ENCODE data around the gene GATM. TPM values are rescaled to one million over a fixed set of nuclear protein-coding genes. Genes with fewer than 3 reads are reported as not detected.
A peak's percentile ranks its signal among the peaks of the same experiment; 100 is the strongest.

The GATM gene
- total RNA-seq (10 to 100 TPM; 27.8 to 31.9 TPM), polyA plus RNA-seq (10 to 100 TPM in 1 of 2 donors, 1 to 10 TPM in 1; 6.9 to 74.6 TPM)
- long read RNA-seq, donor 1, transcript GATM-201 (9 exons, 2,597 nt): major isoform, 20 of 24 reads
- long read RNA-seq, donor 1, partial matches to known transcripts: 1 of 24 reads
- long read RNA-seq, donor 1, other reads (novel, unspliced or antisense): 1 of 24 reads
- long read RNA-seq, donor 2, transcript GATM-201 (9 exons, 2,597 nt): major isoform, 6 of 7 reads
- long read RNA-seq, donor 2, partial matches to known transcripts: 0 of 7 reads
- long read RNA-seq, donor 2, other reads (novel, unspliced or antisense): 1 of 7 reads

GRCh38 chr15:45378149-45378912 lies at the start of gene GATM:
Gene GATM, minus strand, starts transcription at chr15:45378544. Its CDS starts 91 bp downstream, at chr15:45378453.
- peak within 1 kb of the TSS in 1 of 2 donors; percentile 61 for H3K27ac ChIP-seq (ENCODE audit: low read depth in 1 of 2, low read length in 2 of 2)
- peak within 1 kb of the TSS; percentile 6 to 34 for H3K4me3 ChIP-seq (ENCODE audit: low read length in 2 of 2)
- H3K27me3 ChIP-seq (ENCODE audit: control insufficient read depth in 1 of 2, insufficient read depth in 2 of 2, low read length in 1 of 2): no peaks in the 10 kb centered on the region
- H3K4me1 ChIP-seq (ENCODE audit: control insufficient read depth in 1 of 2, insufficient read depth in 2 of 2, low read length in 2 of 2): no peaks in the 10 kb centered on the region
- ATAC-seq (ENCODE audit: low FRiP score) (peak; percentile 93), DNase-seq (peak; percentile 88 to 94)
- 1% methylated on average over 58 to 87 of the region's 87 CpGs for WGBS, 2 donors
- H3K9me3 ChIP-seq (ENCODE audit: control insufficient read depth, low read length): no peaks in the 10 kb centered on the region
- intact Hi-C loops (cut with DNase I): loop anchor here in 1 of 2 donors (5.0 kb wide), 1 partner anchor 181 kb away; no protein-coding TSS in a partner anchor
- H3K36me3 ChIP-seq (ENCODE audit: control insufficient read depth in 1 of 2, insufficient read depth in 2 of 2, low read length in 1 of 2): no peaks in the 10 kb centered on the region

GRCh38 chr15:45427085-45427484 lies 48.7 kb upstream of the GATM start:
- WGBS, 2 donors: 95 to 96% methylated on average over 11 of the region's 11 CpGs
- H3K9me3 ChIP-seq (ENCODE audit: control insufficient read depth, low read length): no peaks in the 10 kb centered on the region
- no peak overlapping the region for H3K4me3 ChIP-seq (ENCODE audit: low read length in 2 of 2)
- H3K36me3 ChIP-seq (ENCODE audit: control insufficient read depth in 1 of 2, insufficient read depth in 2 of 2, low read length in 1 of 2): peaks cover 0 to 2% of the 10 kb centered on the region in 2 donors
- intact Hi-C loops (cut with DNase I): no loop called here
- no peak for DNase-seq
- no peaks in the 10 kb centered on the region for H3K27me3 ChIP-seq (ENCODE audit: control insufficient read depth in 1 of 2, insufficient read depth in 2 of 2, low read length in 1 of 2)
- no peak overlapping the region for H3K27ac ChIP-seq (ENCODE audit: low read depth in 1 of 2, low read length in 2 of 2)
- no peak for ATAC-seq (ENCODE audit: low FRiP score)
- no peaks in the 10 kb centered on the region for H3K4me1 ChIP-seq (ENCODE audit: control insufficient read depth in 1 of 2, insufficient read depth in 2 of 2, low read length in 2 of 2)

- intact Hi-C loops (cut with DNase I): no loop called here
- H3K36me3 ChIP-seq (ENCODE audit: control insufficient read depth in 1 of 2, insufficient read depth in 2 of 2, low read length in 1 of 2): peaks cover 0 to 2% of the 10 kb centered on the region in 2 donors
- no peaks in the 10 kb centered on the region for H3K27me3 ChIP-seq (ENCODE audit: control insufficient read depth in 1 of 2, insufficient read depth in 2 of 2, low read length in 1 of 2)
- 82 to 86% methylated on average over 7 of the region's 7 CpGs for WGBS, 2 donors
- no peaks in the 10 kb centered on the region for H3K9me3 ChIP-seq (ENCODE audit: control insufficient read depth, low read length)
- H3K4me3 ChIP-seq (ENCODE audit: low read length in 2 of 2): no peak overlapping the region
- H3K27ac ChIP-seq (ENCODE audit: low read depth in 1 of 2, low read length in 2 of 2): no peak overlapping the region
- DNase-seq (no peak), ATAC-seq (ENCODE audit: low FRiP score) (no peak)
- H3K4me1 ChIP-seq (ENCODE audit: control insufficient read depth in 1 of 2, insufficient read depth in 2 of 2, low read length in 2 of 2): no peaks in the 10 kb centered on the region
These were observed 46.8 kb upstream of the GATM start for GRCh38 chr15:45425135-45425534.

- H3K27me3 ChIP-seq (ENCODE audit: control insufficient read depth in 1 of 2, insufficient read depth in 2 of 2, low read length in 1 of 2): no peaks in the 10 kb centered on the region
- WGBS, 2 donors: 97% methylated on average over 2 of the region's 2 CpGs
- no peak overlapping the region for H3K27ac ChIP-seq (ENCODE audit: low read depth in 1 of 2, low read length in 2 of 2)
- no peaks in the 10 kb centered on the region for H3K4me1 ChIP-seq (ENCODE audit: control insufficient read depth in 1 of 2, insufficient read depth in 2 of 2, low read length in 2 of 2)
- no peaks in the 10 kb centered on the region for H3K9me3 ChIP-seq (ENCODE audit: control insufficient read depth, low read length)
- ATAC-seq (ENCODE audit: low FRiP score) (no peak), DNase-seq (no peak)
- intact Hi-C loops (cut with DNase I): no loop called here
- peaks cover 2% of the 10 kb centered on the region in 2 donors for H3K36me3 ChIP-seq (ENCODE audit: control insufficient read depth in 1 of 2, insufficient read depth in 2 of 2, low read length in 1 of 2)
- no peak overlapping the region for H3K4me3 ChIP-seq (ENCODE audit: low read length in 2 of 2)
These were observed 46.1 kb upstream of the GATM start for GRCh38 chr15:45424429-45424828.

GRCh38 chr15:45417303-45417950 lies 39.1 kb upstream of the GATM start:
- H3K4me3 ChIP-seq (ENCODE audit: low read length in 2 of 2): no peak overlapping the region
- no peak overlapping the region for H3K27ac ChIP-seq (ENCODE audit: low read depth in 1 of 2, low read length in 2 of 2)
- H3K27me3 ChIP-seq (ENCODE audit: control insufficient read depth in 1 of 2, insufficient read depth in 2 of 2, low read length in 1 of 2): no peaks in the 10 kb centered on the region
- intact Hi-C loops (cut with DNase I): no loop called here
- ATAC-seq (ENCODE audit: low FRiP score) (no peak), DNase-seq (no peak)
- peaks cover 9 to 15% of the 10 kb centered on the region in 2 donors for H3K36me3 ChIP-seq (ENCODE audit: control insufficient read depth in 1 of 2, insufficient read depth in 2 of 2, low read length in 1 of 2)
- no peaks in the 10 kb centered on the region for H3K4me1 ChIP-seq (ENCODE audit: control insufficient read depth in 1 of 2, insufficient read depth in 2 of 2, low read length in 2 of 2)
- H3K9me3 ChIP-seq (ENCODE audit: control insufficient read depth, low read length): no peaks in the 10 kb centered on the region
- WGBS, 2 donors: 93% methylated on average over 7 of the region's 7 CpGs

GRCh38 chr15:45414215-45414885 lies 36.0 kb upstream of the GATM start:
- H3K4me1 ChIP-seq (ENCODE audit: control insufficient read depth in 1 of 2, insufficient read depth in 2 of 2, low read length in 2 of 2): no peaks in the 10 kb centered on the region
- H3K36me3 ChIP-seq (ENCODE audit: control insufficient read depth in 1 of 2, insufficient read depth in 2 of 2, low read length in 1 of 2): peaks cover 7 to 14% of the 10 kb centered on the region in 2 donors
- ATAC-seq (ENCODE audit: low FRiP score) (no peak), DNase-seq (no peak)
- intact Hi-C loops (cut with DNase I): no loop called here
- H3K27ac ChIP-seq (ENCODE audit: low read depth in 1 of 2, low read length in 2 of 2): no peak overlapping the region
- H3K4me3 ChIP-seq (ENCODE audit: low read length in 2 of 2): no peak overlapping the region
- WGBS, 2 donors: 70 to 79% methylated on average over 5 of the region's 5 CpGs
- H3K9me3 ChIP-seq (ENCODE audit: control insufficient read depth, low read length): no peaks in the 10 kb centered on the region
- H3K27me3 ChIP-seq (ENCODE audit: control insufficient read depth in 1 of 2, insufficient read depth in 2 of 2, low read length in 1 of 2): no peaks in the 10 kb centered on the region

GRCh38 chr15:45409596-45409995 lies 31.3 kb upstream of the GATM start:
- Histone ChIP-seq H3K36me3 (ENCODE audit: control insufficient read depth in 1 of 2, insufficient read depth in 2 of 2, low read length in 1 of 2) (peaks cover 4 to 7% of the 10 kb centered on the region in 2 donors), H3K27me3 (ENCODE audit: control insufficient read depth in 1 of 2, insufficient read depth in 2 of 2, low read length in 1 of 2) (no peaks in the 10 kb centered on the region), H3K4me3 (ENCODE audit: low read length in 2 of 2) (no peak overlapping the region), H3K4me1 (ENCODE audit: control insufficient read depth in 1 of 2, insufficient read depth in 2 of 2, low read length in 2 of 2) (no peaks in the 10 kb centered on the region), H3K9me3 (ENCODE audit: control insufficient read depth, low read length) (no peaks in the 10 kb centered on the region), H3K27ac (ENCODE audit: low read depth in 1 of 2, low read length in 2 of 2) (no peak overlapping the region)
- DNase-seq: no peak
- no peak for ATAC-seq (ENCODE audit: low FRiP score)
- intact Hi-C loops (cut with DNase I): no loop called here
- 79 to 82% methylated on average over 5 of the region's 5 CpGs for WGBS, 2 donors

GRCh38 chr15:45407786-45408185 lies 29.4 kb upstream of the GATM start:
- intact Hi-C loops (cut with DNase I): no loop called here
- 81 to 92% methylated on average over 1 of the region's 1 CpG for WGBS, 2 donors
- no peaks in the 10 kb centered on the region for H3K27me3 ChIP-seq (ENCODE audit: control insufficient read depth in 1 of 2, insufficient read depth in 2 of 2, low read length in 1 of 2)
- DNase-seq: no peak
- no peaks in the 10 kb centered on the region for H3K4me1 ChIP-seq (ENCODE audit: control insufficient read depth in 1 of 2, insufficient read depth in 2 of 2, low read length in 2 of 2)
- H3K4me3 ChIP-seq (ENCODE audit: low read length in 2 of 2): no peak overlapping the region
- H3K27ac ChIP-seq (ENCODE audit: low read depth in 1 of 2, low read length in 2 of 2): no peak overlapping the region
- peaks cover 0 to 4% of the 10 kb centered on the region in 2 donors for H3K36me3 ChIP-seq (ENCODE audit: control insufficient read depth in 1 of 2, insufficient read depth in 2 of 2, low read length in 1 of 2)
- no peak for ATAC-seq (ENCODE audit: low FRiP score)
- H3K9me3 ChIP-seq (ENCODE audit: control insufficient read depth, low read length): no peaks in the 10 kb centered on the region

Measured in aorta (tissue), 5 donors.